Measurements from ENCODE around the gene PLCB4. TPM values are rescaled to one million over a fixed set of nuclear protein-coding genes. Genes with fewer than 3 reads are reported as not detected.

Gene PLCB4
- total RNA-seq, 4 donors from 2014 or later = 2.7 to 11.4 (median 6.5) TPM

GRCh38 chr20:9501473-9501872 is 432.6 kb downstream of the PLCB4 start:
- intact Hi-C loops (cut with DNase I; ENCODE audit: low total_unique reads) = no loop called here
- TF ChIP-seq CTCF (IDR thresholded peaks at IDR 0.05) (no peak), POLR2A (IDR thresholded peaks at IDR 0.05) (no peak)
- 60 to 69% methylated on average over 2 of the region's 2 CpGs for WGBS, 2 donors

GRCh38 chr20:9503526-9504245 is 434.8 kb downstream of the PLCB4 start:
- DNase-seq (ENCODE audit: low spot score in 2 of 2) = no peak
- WGBS, 2 donors = 39 to 40% methylated on average over 9 of the region's 9 CpGs
- TF ChIP-seq POLR2A (IDR thresholded peaks at IDR 0.05) (no peak), CTCF (IDR thresholded peaks at IDR 0.05) (no peak)

More at GRCh38 chr20:9501473-9501872, 432.6 kb downstream of the PLCB4 start:
- no peak overlapping the region for H3K4me3 ChIP-seq (ENCODE audit: low read depth, poor library complexity, severe bottlenecking)
- no peak for DNase-seq (ENCODE audit: low spot score in 2 of 2)

GRCh38 chr20:9506280-9506821 is 437.5 kb downstream of the PLCB4 start:
- no peak overlapping the region for H3K4me3 ChIP-seq (ENCODE audit: low read depth, poor library complexity, severe bottlenecking)
- WGBS, 2 donors = 10% methylated on average over 34 of the region's 34 CpGs
- no peak for TF ChIP-seq CTCF (IDR thresholded peaks at IDR 0.05)
- TF ChIP-seq POLR2A (IDR thresholded peaks at IDR 0.05) = no peak
- intact Hi-C loops (cut with DNase I; ENCODE audit: low total_unique reads) = no loop called here
- DNase-seq (ENCODE audit: low spot score in 2 of 2) = no peak

More at GRCh38 chr20:9503526-9504245, 434.8 kb downstream of the PLCB4 start:
- intact Hi-C loops (cut with DNase I; ENCODE audit: low total_unique reads) = no loop called here
- H3K4me3 ChIP-seq (ENCODE audit: low read depth, poor library complexity, severe bottlenecking) = no peak overlapping the region

GRCh38 chr20:9506964-9507369 is 438.1 kb downstream of the PLCB4 start:
- WGBS, 2 donors = 5 to 6% methylated on average over 31 of the region's 31 CpGs
- intact Hi-C loops (cut with DNase I; ENCODE audit: low total_unique reads) = no loop called here
- DNase-seq (ENCODE audit: low spot score in 2 of 2) = no peak
- no peak overlapping the region for H3K4me3 ChIP-seq (ENCODE audit: low read depth, poor library complexity, severe bottlenecking)
- TF ChIP-seq CTCF (IDR thresholded peaks at IDR 0.05) (no peak), POLR2A (IDR thresholded peaks at IDR 0.05) (no peak)

- intact Hi-C loops (cut with DNase I; ENCODE audit: low total_unique reads) = no loop called here
- no peak for DNase-seq (ENCODE audit: low spot score in 2 of 2)
- 11 to 19% methylated on average over 36 to 37 of the region's 37 CpGs for WGBS, 2 donors
- no peak overlapping the region for H3K4me3 ChIP-seq (ENCODE audit: low read depth, poor library complexity, severe bottlenecking)
- no peak for TF ChIP-seq CTCF (IDR thresholded peaks at IDR 0.05)
- no peak for TF ChIP-seq POLR2A (IDR thresholded peaks at IDR 0.05)
These were observed 438.8 kb downstream of the PLCB4 start for GRCh38 chr20:9507544-9508239.

Measured in lower leg skin (tissue), 4 donors.